ENCODE data around the gene FSTL4.

The FSTL4 gene

DNA sequence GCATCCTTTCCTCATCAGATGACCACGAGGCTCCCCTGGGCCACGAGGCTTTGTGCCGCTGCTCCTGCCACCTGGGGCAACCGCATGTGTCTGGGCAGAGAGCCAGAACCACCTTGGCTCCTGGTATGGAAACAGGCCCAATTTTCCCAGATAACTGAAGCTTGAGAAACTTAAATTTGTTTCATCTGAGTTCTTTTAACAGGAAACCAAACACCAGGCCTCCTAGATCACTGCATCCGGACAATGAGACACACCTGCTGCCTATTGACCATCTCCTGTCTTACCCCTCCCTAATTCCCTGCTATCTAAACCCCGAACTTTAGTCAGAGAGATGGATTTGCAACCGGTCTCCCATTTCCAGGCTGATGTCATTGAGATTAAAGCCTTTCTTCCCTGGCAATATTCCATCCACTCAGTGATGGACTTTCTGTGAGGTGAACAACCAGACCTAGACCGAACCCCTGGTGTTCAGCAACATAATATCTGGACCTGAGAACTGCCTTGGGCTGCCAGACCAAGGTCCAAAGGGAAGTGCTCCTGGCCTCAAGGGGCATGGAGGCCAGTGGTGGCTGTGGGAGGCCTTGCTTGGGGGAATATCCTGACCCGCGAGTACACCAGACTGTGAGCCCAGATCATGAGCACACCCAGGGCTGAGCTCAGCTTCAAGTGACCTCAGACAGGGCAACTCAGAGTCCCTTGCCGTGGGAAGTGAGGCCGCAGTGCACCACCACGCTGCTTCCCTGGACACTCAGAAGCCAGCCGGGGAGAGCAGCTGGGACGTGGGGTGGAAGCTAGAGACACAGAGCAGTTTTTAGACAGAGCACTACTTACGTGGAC lies 360.8 kb downstream of the FSTL4 start:
- ATAC-seq (ENCODE audit: low read depth): peak; percentile 6; the same call in 1 of the 3 replicates
- Histone ChIP-seq H3K27ac (ENCODE audit: poor library complexity, severe bottlenecking) (no peak overlapping the region), H3K4me3 (ENCODE audit: severe bottlenecking) (no peak overlapping the region), H3K27me3 (ENCODE audit: insufficient read depth, poor library complexity, severe bottlenecking) (no peaks in the 10 kb centered on the region), H3K4me1 (ENCODE audit: insufficient read depth, poor library complexity, severe bottlenecking) (peaks cover 11% of the 10 kb centered on the region), H3K9me3 (ENCODE audit: severe bottlenecking) (no peaks in the 10 kb centered on the region), H3K36me3 (ENCODE audit: low read depth) (no peaks in the 10 kb centered on the region)
- TF ChIP-seq, protein P1, sequence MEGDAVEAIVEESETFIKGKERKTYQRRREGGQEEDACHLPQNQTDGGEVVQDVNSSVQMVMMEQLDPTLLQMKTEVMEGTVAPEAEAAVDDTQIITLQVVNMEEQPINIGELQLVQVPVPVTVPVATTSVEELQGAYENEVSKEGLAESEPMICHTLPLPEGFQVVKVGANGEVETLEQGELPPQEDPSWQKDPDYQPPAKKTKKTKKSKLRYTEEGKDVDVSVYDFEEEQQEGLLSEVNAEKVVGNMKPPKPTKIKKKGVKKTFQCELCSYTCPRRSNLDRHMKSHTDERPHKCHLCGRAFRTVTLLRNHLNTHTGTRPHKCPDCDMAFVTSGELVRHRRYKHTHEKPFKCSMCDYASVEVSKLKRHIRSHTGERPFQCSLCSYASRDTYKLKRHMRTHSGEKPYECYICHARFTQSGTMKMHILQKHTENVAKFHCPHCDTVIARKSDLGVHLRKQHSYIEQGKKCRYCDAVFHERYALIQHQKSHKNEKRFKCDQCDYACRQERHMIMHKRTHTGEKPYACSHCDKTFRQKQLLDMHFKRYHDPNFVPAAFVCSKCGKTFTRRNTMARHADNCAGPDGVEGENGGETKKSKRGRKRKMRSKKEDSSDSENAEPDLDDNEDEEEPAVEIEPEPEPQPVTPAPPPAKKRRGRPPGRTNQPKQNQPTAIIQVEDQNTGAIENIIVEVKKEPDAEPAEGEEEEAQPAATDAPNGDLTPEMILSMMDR (IDR thresholded peaks at IDR 0.05; ENCODE audit: poor library complexity, severe bottlenecking): no peak
- DNase-seq (ENCODE audit: low spot score): no peak

DNA sequence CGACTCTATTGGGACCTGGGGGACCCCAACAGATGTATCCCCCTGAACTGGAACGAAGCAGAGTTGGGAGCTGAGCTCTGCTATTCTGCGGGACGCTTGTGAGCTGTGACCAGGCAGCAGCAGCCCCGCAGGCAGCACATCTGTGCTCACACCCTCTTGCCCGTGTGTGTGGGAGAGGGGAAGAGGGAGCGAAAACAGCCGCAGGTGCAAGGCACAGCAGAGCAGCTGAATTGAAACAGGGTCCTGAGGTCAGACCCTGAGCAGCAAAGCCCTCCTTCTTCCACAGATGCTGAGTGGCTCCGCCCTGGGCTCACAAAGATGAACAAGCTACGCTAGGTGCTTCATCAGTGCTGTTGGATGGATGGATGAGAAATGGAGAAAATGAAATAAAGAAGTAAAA lies 361.8 kb downstream of the FSTL4 start:
- peaks cover 19% of the 10 kb centered on the region for H3K4me1 ChIP-seq (ENCODE audit: insufficient read depth, poor library complexity, severe bottlenecking)
- no peak for ATAC-seq (ENCODE audit: low read depth)
- TF ChIP-seq, protein P1 (IDR thresholded peaks at IDR 0.05; ENCODE audit: poor library complexity, severe bottlenecking): no peak

DNA sequence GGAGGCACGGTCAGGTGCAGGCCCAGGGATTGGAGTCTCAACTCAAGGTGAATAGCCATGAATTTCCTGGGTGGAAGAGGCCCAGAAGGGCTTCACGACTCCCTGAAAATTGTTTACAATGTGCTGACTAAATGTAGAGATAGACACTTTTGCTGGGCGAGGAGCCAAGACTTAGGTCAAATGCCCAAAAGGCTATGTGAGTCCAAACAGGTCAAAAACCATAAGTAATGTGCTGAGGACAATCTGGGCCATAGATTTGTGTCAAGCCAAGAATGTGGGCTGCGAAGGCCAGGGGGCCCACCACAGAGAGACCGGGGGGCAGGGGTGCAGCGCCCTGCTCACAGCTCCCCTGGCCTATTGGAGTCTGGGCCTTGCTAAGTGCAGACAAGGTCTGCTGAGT lies 362.7 kb downstream of the FSTL4 start:
- DNase-seq (ENCODE audit: low spot score): no peak
- Histone ChIP-seq H3K4me3 (ENCODE audit: severe bottlenecking) (no peak overlapping the region), H3K27me3 (ENCODE audit: insufficient read depth, poor library complexity, severe bottlenecking) (no peaks in the 10 kb centered on the region), H3K9me3 (ENCODE audit: severe bottlenecking) (no peaks in the 10 kb centered on the region), H3K27ac (ENCODE audit: poor library complexity, severe bottlenecking) (no peak overlapping the region), H3K36me3 (ENCODE audit: low read depth) (no peaks in the 10 kb centered on the region), H3K4me1 (ENCODE audit: insufficient read depth, poor library complexity, severe bottlenecking) (peaks cover 26% of the 10 kb centered on the region)
- no peak for ATAC-seq (ENCODE audit: low read depth)
- TF ChIP-seq, protein P1 (IDR thresholded peaks at IDR 0.05; ENCODE audit: poor library complexity, severe bottlenecking): no peak

More for the DNA sequence above, 361.8 kb downstream of the FSTL4 start:
- no peaks in the 10 kb centered on the region for H3K36me3 ChIP-seq (ENCODE audit: low read depth)
- DNase-seq (ENCODE audit: low spot score): no peak
- no peak overlapping the region for H3K4me3 ChIP-seq (ENCODE audit: severe bottlenecking)
- H3K27me3 ChIP-seq (ENCODE audit: insufficient read depth, poor library complexity, severe bottlenecking): no peaks in the 10 kb centered on the region
- H3K9me3 ChIP-seq (ENCODE audit: severe bottlenecking): no peaks in the 10 kb centered on the region
- H3K27ac ChIP-seq (ENCODE audit: poor library complexity, severe bottlenecking): no peak overlapping the region

DNA sequence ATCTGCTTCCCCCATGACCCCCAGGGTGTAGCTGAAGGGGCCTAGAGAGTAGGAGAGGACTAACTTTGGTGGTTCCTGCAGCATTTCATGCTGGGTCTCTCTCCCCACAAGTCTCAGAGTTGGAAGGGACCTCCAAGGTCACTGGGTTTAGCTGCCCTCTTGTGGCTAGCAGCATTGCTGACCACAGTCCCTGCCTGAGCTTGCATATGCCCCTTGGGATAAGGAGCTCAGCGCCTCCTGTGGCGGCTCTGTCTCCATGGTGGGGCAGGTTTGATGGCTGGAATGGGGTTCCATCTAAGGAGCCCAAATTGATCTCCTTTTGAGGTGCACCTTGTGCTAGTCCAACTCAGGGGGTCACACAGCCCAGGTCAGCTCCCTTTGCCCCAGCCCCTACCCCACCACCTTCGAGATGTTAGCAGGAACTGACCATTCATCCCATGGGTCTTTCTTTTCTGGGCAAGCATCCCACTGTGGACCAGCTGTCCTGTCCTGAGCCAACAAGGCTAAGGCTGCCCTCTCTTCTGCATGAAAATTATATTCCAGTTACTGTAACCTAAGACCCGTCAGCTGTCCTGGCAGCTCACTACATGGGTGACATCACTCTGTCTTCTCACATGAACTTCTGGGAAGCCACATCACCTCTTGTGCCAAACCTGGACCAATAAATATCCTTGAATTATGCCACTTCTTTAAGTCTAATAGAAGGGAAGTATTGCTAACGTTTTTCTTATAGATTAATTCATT lies 364.3 kb downstream of the FSTL4 start:
- H3K27ac ChIP-seq (ENCODE audit: poor library complexity, severe bottlenecking): no peak overlapping the region
- peaks cover 30% of the 10 kb centered on the region for H3K4me1 ChIP-seq (ENCODE audit: insufficient read depth, poor library complexity, severe bottlenecking)
- no peaks in the 10 kb centered on the region for H3K36me3 ChIP-seq (ENCODE audit: low read depth)
- DNase-seq (ENCODE audit: low spot score) (no peak), ATAC-seq (ENCODE audit: low read depth) (no peak)
- H3K4me3 ChIP-seq (ENCODE audit: severe bottlenecking): no peak overlapping the region
- TF ChIP-seq, protein P1 (IDR thresholded peaks at IDR 0.05; ENCODE audit: poor library complexity, severe bottlenecking): peak; percentile 50
- no peaks in the 10 kb centered on the region for H3K9me3 ChIP-seq (ENCODE audit: severe bottlenecking)
- H3K27me3 ChIP-seq (ENCODE audit: insufficient read depth, poor library complexity, severe bottlenecking): no peaks in the 10 kb centered on the region

Measured in RWPE2 (cell line).